H9 (cell line): Measurements from ENCODE around the gene CHGA. TPM values are rescaled to one million over a fixed set of nuclear protein-coding genes. Genes with fewer than 3 reads are reported as not detected.

ENCODE experiments used
- DNase-seq: peaks from one replicate; pipeline ENCODE4 v3.0.0-alpha.2; 2017
- H2AFZ ChIP-seq: one replicate; pipeline ENCODE4 v1.6.1; 2013; ENCODE audit warnings: mild to moderate bottlenecking, low read length, control low read depth, moderate library complexity
- H2AK5ac ChIP-seq: 2 replicates; pipeline ENCODE4 v1.6.1; 2013; ENCODE audit warnings: low read length, control low read depth, mixed read lengths; ENCODE audit not compliant: insufficient read length
- H2BK120ac ChIP-seq: one replicate; pipeline ENCODE4 v1.6.1; 2013; ENCODE audit warnings: low read depth, mild to moderate bottlenecking, low read length, control low read depth, inconsistent platforms; ENCODE audit not compliant: poor library complexity, severe bottlenecking
- H2BK12ac ChIP-seq: 2 replicates; pipeline ENCODE4 v1.6.1; 2013; ENCODE audit warnings: low read length, control low read depth, mixed read lengths, low read depth; ENCODE audit not compliant: insufficient read length
- H2BK15ac ChIP-seq: 2 replicates; pipeline ENCODE4 v1.6.1; 2013; ENCODE audit warnings: low read depth, low read length, control low read depth
- H2BK20ac ChIP-seq: one replicate; pipeline ENCODE4 v1.6.1; 2013; ENCODE audit warnings: low read depth, mild to moderate bottlenecking, low read length, control low read depth, inconsistent platforms; ENCODE audit not compliant: poor library complexity, severe bottlenecking
- H2BK5ac ChIP-seq: 2 replicates; pipeline ENCODE4 v1.6.1; 2013; ENCODE audit warnings: low read length, control low read depth, mixed read lengths; ENCODE audit not compliant: insufficient read length
- H3K14ac ChIP-seq: 2 replicates; pipeline ENCODE4 v1.6.1; 2013; ENCODE audit warnings: low read length, control low read depth; ENCODE audit not compliant: insufficient read depth
- H3K18ac ChIP-seq: 2 replicates; pipeline ENCODE4 v1.6.1; 2013; ENCODE audit warnings: low read depth, mild to moderate bottlenecking, mixed read lengths, low read length, control low read depth; ENCODE audit not compliant: insufficient read length
- H3K23ac ChIP-seq: 2 replicates; pipeline ENCODE4 v1.6.1; 2013; ENCODE audit warnings: low read length, control low read depth, mixed read lengths, low read depth; ENCODE audit not compliant: insufficient read length
- H3K23me2 ChIP-seq: 2 replicates; pipeline ENCODE4 v1.6.1; 2013; ENCODE audit warnings: low read depth, mild to moderate bottlenecking, mixed read lengths, low read length, control low read depth; ENCODE audit not compliant: insufficient read length, poor library complexity, severe bottlenecking
- H3K27ac ChIP-seq: 2 replicates; pipeline ENCODE4 v1.5.1; 2013; ENCODE audit warnings: low read length, control low read depth, mixed read lengths, low read depth; ENCODE audit not compliant: insufficient read length
- H3K27me3 ChIP-seq: 2 replicates; pipeline ENCODE4 v1.6.1; 2013; ENCODE audit warnings: low read length, control low read depth, inconsistent platforms; ENCODE audit not compliant: insufficient read depth
- H3K4ac ChIP-seq: 2 replicates; pipeline ENCODE4 v1.6.1; 2013; ENCODE audit warnings: low read depth, mild to moderate bottlenecking, control low read depth, inconsistent platforms, low read length, moderate library complexity
- H3K4me1 ChIP-seq: 2 replicates; pipeline ENCODE4 v1.6.1; 2013; ENCODE audit warnings: low read length, control low read depth, inconsistent platforms; ENCODE audit not compliant: insufficient read depth
- H3K4me2 ChIP-seq: 2 replicates; pipeline ENCODE4 v1.6.1; 2013; ENCODE audit warnings: low read length, control low read depth, mixed read lengths; ENCODE audit not compliant: insufficient read length, insufficient read depth
- H3K56ac ChIP-seq: 2 replicates; pipeline ENCODE4 v1.6.1; 2013; ENCODE audit warnings: low read depth, mild to moderate bottlenecking, mixed read lengths, low read length, control low read depth; ENCODE audit not compliant: insufficient read length
- H3K79me1 ChIP-seq: 2 replicates; pipeline ENCODE4 v1.6.1; 2013; ENCODE audit warnings: low read depth, mild to moderate bottlenecking, moderate library complexity, low read length, control low read depth, inconsistent platforms; ENCODE audit not compliant: insufficient read depth, poor library complexity, severe bottlenecking
- H3K79me2 ChIP-seq: 2 replicates; pipeline ENCODE4 v1.6.1; 2013; ENCODE audit warnings: low read length, control low read depth, inconsistent platforms; ENCODE audit not compliant: insufficient read depth
- H3K9ac ChIP-seq: 2 replicates; pipeline ENCODE4 v1.6.1; 2013; ENCODE audit warnings: low read length, control low read depth, mixed read lengths; ENCODE audit not compliant: insufficient read length; ENCODE audit errors: extremely low read depth
- H3K9me3 ChIP-seq: one replicate; pipeline ENCODE4 v1.6.1; 2013; ENCODE audit warnings: low read depth, low read length, inconsistent platforms; ENCODE audit not compliant: control insufficient read depth
- H3T11ph ChIP-seq: one replicate; pipeline ENCODE4 v1.6.1; 2013; ENCODE audit warnings: mild to moderate bottlenecking, low read length, control low read depth, inconsistent platforms
- H4K20me1 ChIP-seq: one replicate; pipeline ENCODE4 v1.6.1; 2013; ENCODE audit not compliant: control insufficient read depth, insufficient read length, insufficient read depth
- H4K5ac ChIP-seq: 2 replicates; pipeline ENCODE4 v1.6.1; 2013; ENCODE audit warnings: low read depth, mild to moderate bottlenecking, mixed read lengths, low read length, control low read depth; ENCODE audit not compliant: insufficient read length
- H4K8ac ChIP-seq: replicated peaks from 2 replicates; pipeline ENCODE4 v1.6.1; 2013; ENCODE audit warnings: low read length, control low read depth, mixed read lengths, low read depth; ENCODE audit not compliant: insufficient read length
- H4K91ac ChIP-seq: 2 replicates; pipeline ENCODE4 v1.6.1; 2013; ENCODE audit warnings: low read depth, mild to moderate bottlenecking, moderate library complexity, mixed read lengths, low read length, control low read depth; ENCODE audit not compliant: insufficient read length
- H3K27ac Mint-ChIP-seq, 3 experiments: 2 replicates in 2 of 3; 3 replicates in 1 of 3; pipeline ENCODE4 v1.8.0; 2020 to 2021; ENCODE audit warnings: mixed read lengths in 3 of 3, mild to moderate bottlenecking in 1 of 3, moderate library complexity in 1 of 3
- H3K27me3 Mint-ChIP-seq: 2 replicates; pipeline ENCODE4 v1.8.0; 2021; ENCODE audit warnings: low read depth, mild to moderate bottlenecking, moderate library complexity, mixed read lengths
- H3K36me3 Mint-ChIP-seq, 3 experiments: 2 replicates in 2 of 3; 3 replicates in 1 of 3; pipeline ENCODE4 v1.8.0; 2020 to 2021; ENCODE audit warnings: low read depth in 3 of 3, mixed read lengths in 3 of 3; ENCODE audit not compliant: insufficient read depth in 1 of 3
- H3K4me1 Mint-ChIP-seq, 2 experiments: 2 replicates each; pipeline ENCODE4 v1.8.0; 2020; ENCODE audit warnings: mixed read lengths in 2 of 2
- H3K4me3 Mint-ChIP-seq, 2 experiments: 2 replicates in 1 of 2; 3 replicates in 1 of 2; pipeline ENCODE4 v1.8.0; 2020 to 2021; ENCODE audit warnings: mild to moderate bottlenecking in 2 of 2, mixed read lengths in 2 of 2, moderate library complexity in 1 of 2
- H3K9me3 Mint-ChIP-seq, 2 experiments: 2 replicates in 1 of 2; 3 replicates in 1 of 2; pipeline ENCODE4 v1.8.0; 2020; ENCODE audit warnings: mild to moderate bottlenecking in 2 of 2, mixed read lengths in 2 of 2, moderate library complexity in 1 of 2
- CTCF ChIP-seq: fragments of 200-600 bp; sonication (generic); conservative IDR thresholded peaks from 3 replicates; pipeline ENCODE4 v1.8.0; 2021; ENCODE audit warnings: antibody characterized with exemption, mild to moderate bottlenecking
- WGBS: extraction: QIAGEN DNeasy Blood & Tissue Kit; methylation state at CpG from one replicate; pipeline ENCODE4 v1.1.7; 2013; ENCODE audit warnings: missing lambda C conversion rate, low lambda C conversion rate, mixed read lengths; ENCODE audit not compliant: insufficient read length; ENCODE audit errors: extremely low coverage; 5-methylcytosine and 5-hydroxymethylcytosine counted together
- total RNA-seq: library from RNA; stranded (reverse); gene quantifications from 2 replicates; pipeline ENCODE4 v1.2.1, GENCODE V29; 2021

Gene CHGA
- total RNA-seq, 1 experiment from 2014 or later = 6.7 TPM

DNA sequence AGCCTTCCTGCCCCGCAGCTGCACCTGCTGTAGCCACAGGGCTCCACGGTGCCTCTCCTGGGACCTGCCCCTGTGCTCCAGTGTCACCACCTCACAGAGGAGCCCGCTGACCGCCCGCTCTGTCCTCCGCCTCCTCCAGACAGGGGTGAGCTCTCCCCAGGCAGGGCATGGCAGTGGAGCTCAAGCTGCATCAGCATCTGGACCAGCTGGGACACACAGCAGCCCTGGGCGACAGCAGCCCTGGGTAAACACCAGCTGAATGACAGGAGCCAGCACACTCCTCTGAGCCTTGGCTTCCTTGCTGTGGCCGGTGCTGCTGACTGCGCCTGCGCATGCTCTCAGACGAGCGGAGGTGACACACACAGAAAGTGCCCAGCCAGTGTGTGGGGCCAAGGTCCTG, 22.0 kb downstream of the CHGA start:
- Histone ChIP-seq H3K14ac (no peak overlapping the region), H2BK20ac (no peak overlapping the region), H3K4me2 (no peak overlapping the region), H2BK5ac (no peak overlapping the region), H2BK120ac (no peak overlapping the region), H2AFZ (no peak overlapping the region), H3K27ac (no peak overlapping the region), H2BK15ac (no peak overlapping the region), H3K23ac (no peak overlapping the region), H2AK5ac (no peak overlapping the region), H3K79me2 (no peaks in the 10 kb centered on the region), H2BK12ac (no peak overlapping the region), H3K4me1 (no peaks in the 10 kb centered on the region), H4K5ac (no peak overlapping the region), H3K79me1 (no peaks in the 10 kb centered on the region), H4K91ac (no peak overlapping the region), H3K56ac (no peak overlapping the region), H3K4ac (no peak overlapping the region), H4K20me1 (no peaks in the 10 kb centered on the region), H3T11ph (no peak overlapping the region), H3K23me2 (no peaks in the 10 kb centered on the region), H3K18ac (no peak overlapping the region), H4K8ac (no peak overlapping the region), H3K27me3 (no peaks in the 10 kb centered on the region), H3K9me3 (no peaks in the 10 kb centered on the region), H3K9ac (no peak overlapping the region)
- H3K4me1 Mint-ChIP-seq = no peaks in the 10 kb centered on the region
- no peak for TF ChIP-seq CTCF
- no peak overlapping the region for H3K4me3 Mint-ChIP-seq
- no CpG with 5 or more reads among the region's 12 CpGs for WGBS
- DNase-seq = no peak
- peaks cover 3% of the 10 kb centered on the region; the same call in 1 of the 2 replicates for H3K27me3 Mint-ChIP-seq
- H3K27ac Mint-ChIP-seq = peak overlapping the region; percentile 1 to 81 (median 27); a peak in 2 of 7 replicates
- H3K36me3 Mint-ChIP-seq = peaks cover 16 to 38% (median 27%) of the 10 kb centered on the region in 3 experiments
- H3K9me3 Mint-ChIP-seq = no peaks in the 10 kb centered on the region
